DMS 273 (cell line): ENCODE results near the gene SIRT4.
"Not testable (repeated sequence)": the region's sequence is repeated elsewhere in the genome, so short reads cannot be mapped to it uniquely, and the experiment has no call there.

Experiments
- DNase-seq: peaks from one replicate; lab custom pipeline; 2025; ENCODE audit not compliant: unreplicated experiment; lab: John Stamatoyannopoulos, UW

The SIRT4 gene

DNA sequence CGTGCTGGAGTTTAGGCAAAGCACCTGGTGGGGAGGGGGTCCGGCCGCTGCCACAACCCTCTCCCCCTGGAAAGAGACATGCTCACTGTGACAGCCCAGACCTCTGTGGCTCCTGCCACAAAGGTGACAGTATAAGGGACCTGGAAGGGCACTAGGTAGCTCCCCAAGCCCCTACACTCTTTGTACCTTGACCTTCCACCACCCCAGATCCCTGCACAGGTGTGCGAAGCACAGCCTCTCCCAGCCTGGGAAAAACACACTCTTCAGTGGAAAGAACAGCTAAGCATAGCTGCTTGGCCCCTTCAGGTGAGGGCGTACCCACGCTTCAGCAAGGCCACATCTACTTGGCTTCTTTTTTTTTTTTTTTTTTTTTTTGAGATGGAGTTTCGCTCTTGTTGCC lies 30.4 kb downstream of the SIRT4 start:
- DNase-seq: no peak

DNA sequence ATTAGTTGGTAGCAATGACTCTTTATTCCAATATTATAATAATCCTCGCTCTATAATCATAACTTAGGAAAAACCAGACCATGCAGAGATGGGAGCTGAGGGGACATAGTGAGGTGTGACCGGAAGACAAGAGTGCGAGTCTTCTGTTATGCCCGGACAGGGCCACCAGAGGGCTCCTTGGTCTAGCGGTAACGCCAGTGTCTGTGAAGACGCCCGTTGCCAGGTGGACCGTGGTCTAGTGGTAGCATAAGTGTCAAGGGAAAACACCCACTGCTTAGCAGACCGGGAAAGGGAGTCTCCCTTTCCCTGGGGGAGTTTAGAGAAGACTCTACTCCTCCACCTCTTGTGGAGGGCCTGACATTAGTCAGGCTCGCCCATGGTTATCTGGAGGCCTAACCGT lies 33.3 kb downstream of the SIRT4 start:
- DNase-seq: peak; percentile 66

DNA sequence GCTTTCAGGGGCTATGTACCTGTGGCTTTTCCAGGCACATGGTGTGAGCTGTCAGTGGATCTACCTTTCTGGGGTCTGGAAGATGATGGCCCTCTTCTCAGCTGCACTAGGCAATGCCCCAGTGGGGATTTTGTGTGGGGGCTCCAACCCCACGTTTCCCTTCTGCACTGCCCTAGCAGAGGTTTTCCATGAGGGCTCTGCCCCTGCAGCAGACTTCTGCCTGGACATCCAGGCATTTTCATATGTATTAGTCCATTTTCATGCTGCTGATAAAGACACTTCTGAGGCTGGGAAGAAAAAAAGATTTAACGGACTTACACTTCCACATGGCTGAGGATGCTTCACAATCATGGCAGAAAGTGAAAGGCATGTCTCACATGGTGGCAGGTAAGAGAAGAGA lies 34.3 kb downstream of the SIRT4 start:
- DNase-seq: not testable (repeated sequence)

DNA sequence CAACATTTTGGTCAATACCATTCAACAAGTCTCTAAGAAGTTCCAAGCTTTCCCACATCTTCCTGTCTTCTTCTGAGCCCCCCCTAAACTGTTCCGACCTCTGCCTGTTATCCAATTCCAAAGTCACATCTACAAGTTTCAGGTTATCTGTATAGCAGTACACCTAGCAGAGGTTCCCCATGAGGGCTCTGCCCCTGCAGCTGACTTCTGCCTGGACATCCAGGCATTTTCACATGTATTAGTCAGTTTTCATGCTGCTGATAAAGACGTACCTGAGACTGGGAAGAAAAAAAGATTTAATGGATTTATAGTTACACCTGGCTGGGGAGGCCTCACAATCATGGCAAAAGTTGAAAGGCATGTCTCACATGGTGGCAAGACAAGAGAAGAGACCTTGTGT lies 35.6 kb downstream of the SIRT4 start:
- DNase-seq: peak; percentile 11

DNA sequence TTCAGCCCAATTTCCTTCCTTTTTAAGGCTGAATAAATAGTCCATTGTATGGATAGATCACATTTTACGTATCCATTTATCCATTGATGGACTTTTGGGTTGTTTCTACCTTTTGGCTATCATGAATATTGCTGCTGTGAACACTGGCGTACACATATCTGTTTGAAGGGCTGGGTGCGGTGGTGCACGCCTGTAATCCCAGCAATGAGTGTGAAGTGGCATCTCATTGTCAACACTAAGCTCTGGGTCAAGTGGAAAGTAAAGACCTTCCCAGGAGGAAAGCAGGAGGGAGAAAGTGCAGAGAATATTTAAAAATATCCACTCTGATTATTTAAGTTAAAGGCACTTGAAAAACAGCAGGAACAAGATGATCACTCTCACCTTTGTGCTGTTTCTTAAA lies 37.1 kb downstream of the SIRT4 start:
- no peak for DNase-seq

DNA sequence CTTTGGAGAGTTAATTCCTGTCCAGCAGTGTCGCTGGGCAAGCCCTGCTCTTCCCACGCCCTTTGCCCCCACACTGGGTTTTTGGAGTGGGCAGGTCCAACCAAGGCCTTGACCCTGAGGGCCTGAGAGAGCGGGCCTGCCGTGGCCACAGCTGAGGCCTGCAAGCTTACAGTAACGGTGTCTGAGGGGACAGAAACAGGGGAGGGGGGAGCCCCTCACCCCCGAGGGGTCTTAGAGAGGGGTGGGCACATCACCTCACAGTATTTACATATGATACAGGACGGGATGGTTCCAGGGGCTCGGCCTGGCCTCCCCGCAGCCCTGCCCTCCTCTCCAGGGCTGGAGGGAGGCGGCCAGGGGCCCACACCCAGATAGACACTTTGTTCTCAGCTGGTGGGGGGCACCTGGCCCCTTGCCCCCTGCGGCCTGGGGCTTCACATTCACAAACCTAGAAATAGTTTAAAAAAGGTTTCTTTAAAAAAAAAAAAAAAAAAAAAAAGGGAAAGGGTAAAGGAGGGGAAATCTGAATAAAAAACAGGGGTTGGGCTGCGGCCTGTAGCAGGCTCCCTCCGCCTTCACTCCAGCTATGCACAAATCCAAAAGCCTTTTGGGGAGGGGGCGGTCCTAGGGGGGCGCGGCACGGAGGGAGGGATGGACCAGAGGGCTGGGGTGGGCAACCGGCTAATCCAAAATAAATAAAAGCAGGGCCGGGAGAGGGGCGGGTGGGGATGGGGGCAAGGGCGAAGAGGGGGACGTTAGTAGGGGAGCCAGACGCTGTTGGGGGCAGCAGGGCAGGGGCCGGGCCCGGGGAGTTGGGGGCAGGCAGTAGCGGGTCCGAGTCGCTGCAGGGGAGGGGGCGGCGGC lies 40.3 kb downstream of the SIRT4 start:
- DNase-seq: no peak

DNA sequence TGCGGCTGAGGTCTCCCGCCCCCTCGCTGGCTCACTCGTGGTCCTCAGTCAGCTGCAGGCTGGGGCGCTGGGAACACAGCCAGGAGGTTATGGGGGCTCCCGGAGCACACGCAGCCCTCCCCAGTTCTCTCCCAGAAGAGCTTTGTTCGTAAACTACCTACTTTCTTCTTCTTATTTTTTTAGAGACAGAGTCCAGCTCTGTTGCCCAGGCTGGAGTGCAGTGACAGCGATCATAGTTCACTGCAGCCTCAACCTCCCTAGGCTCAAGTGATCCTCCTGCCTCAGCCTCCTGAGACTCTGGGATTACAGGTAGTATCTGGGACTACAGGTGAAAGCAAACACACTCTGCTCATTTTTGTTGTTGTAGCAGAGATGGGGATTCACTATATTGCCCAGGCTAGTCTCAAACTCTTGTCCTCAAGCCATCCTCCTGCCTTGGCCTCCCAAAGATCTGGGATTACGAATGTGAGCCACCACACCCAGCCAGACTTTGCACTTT lies 41.0 kb downstream of the SIRT4 start:
- no peak for DNase-seq

DNA sequence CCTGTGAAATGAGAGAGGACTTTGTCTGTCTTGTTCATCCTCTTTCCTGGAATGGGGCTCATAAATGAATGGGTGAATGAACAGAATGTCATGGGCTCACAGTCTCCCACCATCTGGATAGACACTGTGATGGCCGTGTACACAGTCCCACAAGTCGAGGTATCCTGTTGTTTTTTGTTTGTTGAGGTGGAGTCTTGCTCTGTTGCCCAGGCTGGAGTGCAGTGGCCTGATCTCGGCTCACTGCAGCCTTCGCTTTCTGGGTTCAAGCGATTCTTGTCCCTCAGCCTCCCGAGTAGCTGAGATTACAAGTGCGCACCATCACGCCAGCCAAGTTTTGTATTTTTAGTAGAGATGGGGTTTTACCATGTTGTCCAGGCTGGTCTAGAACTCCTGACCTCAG lies 41.6 kb downstream of the SIRT4 start:
- no peak for DNase-seq

DNA sequence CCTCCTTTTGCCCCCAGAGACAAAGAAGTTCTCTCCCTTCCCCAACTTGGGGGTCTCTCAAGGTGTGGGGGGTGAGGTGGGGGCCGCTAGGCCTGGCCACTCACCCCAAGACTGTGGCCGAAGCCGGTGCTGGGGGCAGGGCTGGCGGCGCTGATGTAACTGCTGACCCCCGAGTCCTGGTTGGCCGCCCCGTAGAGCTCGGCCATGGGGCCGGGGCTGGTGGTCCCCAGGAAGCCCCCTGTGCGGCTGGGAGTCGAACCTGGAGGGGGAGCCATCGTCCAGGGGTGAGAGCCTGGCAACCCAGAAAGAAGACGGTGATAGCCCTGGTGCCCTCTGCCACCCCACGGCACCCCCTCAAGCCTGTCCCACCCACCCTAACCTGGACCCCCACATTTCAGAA lies 43.9 kb downstream of the SIRT4 start:
- no peak for DNase-seq

DNA sequence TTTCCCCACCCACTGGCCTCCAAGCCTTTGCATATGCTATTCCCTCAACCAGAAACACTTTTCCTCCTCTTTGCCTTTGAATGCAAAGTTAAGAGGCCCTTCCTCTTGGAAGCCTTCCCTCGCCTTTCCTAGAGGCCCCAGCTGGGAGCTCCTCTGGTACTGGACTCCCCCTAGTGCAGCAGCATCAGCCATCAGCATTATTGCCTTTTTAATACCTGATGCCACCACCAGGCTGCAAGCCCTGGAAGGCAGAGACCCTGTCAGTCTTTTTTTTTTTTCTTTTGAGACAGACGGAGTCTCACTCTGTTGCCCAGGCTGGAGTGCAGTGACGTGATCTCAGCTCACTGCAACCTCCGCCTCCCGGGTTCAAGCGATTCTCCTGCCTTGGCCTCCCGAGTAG lies 44.6 kb downstream of the SIRT4 start:
- peak; percentile 43 for DNase-seq

DNA sequence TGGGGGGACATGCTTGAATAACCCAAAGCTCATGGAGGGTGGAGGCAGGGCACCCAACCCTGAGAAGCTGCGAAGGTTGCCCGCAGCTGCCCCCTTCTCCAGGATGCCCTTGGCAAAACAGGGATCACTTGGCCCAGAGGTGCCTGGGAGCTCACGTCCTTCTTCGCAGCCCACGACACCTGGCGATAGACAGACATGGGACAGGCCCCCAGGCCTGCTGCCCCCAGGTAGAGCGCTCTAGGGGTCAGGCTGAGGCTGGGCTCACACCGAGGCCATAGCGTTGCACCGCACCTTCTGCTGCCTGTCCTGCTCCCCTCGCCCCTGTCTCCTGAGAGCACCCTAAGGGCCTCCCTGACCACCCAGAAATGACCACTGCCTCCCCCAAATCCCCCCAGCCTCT lies 45.6 kb downstream of the SIRT4 start:
- no peak for DNase-seq

DNA sequence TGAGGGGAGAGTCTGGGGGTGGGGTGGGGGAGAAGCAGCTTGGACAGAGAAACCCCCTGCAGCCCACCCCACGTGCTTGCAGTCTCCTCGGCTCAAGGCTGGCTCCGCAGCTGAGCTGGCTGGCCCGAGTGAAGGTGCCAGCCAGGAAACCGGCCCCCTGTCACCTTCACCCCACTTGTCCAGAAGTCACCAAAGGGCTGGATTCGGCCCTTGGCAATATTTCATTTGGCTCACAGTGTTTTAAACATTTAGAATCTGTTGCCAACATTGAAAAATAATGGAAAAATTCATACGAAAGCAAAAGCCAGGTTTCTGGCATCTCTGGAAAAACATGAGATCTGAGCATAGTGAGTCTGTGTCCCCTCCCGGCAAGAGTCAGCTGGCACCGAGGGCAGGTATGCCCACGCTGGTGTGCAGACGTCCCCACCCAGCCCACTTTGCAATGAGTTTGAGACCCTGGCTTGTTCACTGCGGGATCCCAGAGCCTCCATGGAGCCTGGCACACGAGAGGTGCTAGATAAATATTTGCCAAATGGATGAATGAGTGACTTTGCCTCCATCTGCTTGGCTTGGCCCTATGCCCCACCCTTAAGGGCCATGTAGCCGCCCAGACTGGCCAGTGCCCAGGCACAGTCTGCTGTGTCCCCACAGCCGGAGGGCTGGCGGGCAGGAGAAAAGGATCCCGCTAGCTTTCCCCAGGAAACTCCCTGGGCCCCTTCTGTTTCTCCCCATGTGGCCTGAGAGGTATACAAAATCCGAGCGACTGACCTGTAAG lies 48.6 kb downstream of the SIRT4 start:
- peak; percentile 21 for DNase-seq

DNA sequence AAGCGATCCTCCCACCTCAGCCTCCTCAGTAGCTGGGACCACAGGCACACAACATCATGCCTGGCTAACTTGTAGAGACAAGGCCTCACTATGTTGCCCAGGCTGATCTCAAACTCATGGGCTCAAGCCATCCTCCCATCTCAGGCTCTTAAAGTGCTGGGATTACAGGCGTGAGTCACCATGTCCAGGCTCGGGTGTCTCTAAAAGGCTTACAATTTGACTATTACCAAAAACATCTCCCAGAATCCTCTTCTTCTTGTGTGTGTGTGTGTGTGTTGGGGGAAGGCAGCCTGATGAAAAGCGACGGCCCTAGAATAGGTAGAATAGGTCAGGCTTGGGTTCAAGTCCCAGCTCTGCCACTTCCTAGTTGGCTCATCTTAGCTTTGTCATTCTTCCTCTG lies 50.0 kb downstream of the SIRT4 start:
- no peak for DNase-seq

DNA sequence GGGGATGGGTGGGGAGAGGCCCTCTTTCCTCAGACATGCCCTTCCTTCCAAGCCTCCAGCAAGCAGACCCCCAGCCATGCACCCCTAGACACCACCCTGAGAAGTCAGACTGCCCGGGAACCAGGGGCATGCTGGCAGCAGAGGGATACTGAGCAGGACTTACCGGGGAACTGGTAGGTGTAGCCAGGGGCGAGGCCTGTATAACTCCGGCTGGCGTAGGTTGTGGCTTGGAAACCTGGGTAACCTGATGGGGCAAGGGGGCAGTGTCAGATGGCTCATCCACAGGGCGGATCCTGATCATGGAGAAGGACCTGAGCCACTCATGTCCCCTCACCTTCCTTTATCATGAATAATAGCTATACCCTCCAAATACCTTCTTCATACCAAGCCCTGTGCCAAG lies 51.0 kb downstream of the SIRT4 start:
- DNase-seq: no peak

DNA sequence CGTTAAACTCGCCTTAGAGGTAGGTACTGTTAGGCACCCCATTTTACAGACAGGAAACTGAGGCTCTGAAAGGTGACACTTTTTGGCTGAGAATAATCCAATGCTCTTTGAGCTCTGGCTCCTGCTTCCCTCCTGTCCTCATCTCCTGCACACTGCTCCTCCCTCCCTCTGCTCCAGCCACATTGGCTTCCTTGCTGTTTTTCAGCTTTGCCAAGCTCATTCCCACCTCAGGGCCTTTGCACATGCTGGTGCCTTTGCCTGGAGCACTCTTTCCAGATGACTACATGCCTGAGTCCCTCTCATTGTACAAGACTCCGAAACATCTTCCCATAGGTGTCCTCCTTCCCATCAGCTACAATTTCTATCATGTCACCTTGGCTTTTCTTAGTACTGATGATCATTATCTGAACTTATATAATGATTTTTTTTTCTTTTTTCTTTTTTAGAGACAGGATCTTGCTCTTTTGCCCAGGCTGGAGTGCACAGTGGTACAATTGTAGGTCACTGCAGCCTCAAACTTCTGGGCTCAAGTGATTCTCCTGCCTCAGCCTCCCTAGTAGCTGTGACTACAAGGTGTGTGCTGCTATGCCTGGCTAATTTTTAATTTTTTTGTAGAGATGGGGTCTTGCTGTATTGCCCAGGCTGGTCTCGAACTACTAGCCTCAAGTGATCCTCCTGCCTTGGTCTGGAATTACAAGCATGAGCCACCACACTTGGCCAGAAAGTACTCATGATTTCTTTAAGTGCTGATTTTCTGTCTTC lies 51.6 kb downstream of the SIRT4 start:
- DNase-seq: no peak

DNA sequence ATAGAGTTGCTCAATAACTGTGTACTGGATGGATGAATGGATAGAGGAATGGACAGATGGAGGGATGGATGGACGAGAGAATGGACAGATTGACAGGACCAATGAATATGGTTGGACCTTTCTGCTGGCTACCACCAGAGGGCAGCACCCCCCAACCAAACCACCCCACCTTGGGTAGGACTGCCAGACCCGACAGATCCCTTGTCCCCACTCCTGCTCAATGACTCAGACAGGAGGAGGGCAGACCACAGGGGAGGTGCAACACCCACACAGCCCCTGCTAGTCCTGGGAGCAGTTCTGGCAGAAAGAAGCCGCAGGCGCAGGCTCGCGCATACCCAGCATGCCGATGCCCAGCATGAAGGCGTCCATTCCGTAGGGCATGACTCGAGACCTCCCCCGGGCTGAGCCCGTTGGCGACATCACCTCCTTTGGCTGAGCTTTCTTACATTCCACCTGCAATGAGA lies 54.5 kb downstream of the SIRT4 start:
- peak; percentile 75 for DNase-seq

DNA sequence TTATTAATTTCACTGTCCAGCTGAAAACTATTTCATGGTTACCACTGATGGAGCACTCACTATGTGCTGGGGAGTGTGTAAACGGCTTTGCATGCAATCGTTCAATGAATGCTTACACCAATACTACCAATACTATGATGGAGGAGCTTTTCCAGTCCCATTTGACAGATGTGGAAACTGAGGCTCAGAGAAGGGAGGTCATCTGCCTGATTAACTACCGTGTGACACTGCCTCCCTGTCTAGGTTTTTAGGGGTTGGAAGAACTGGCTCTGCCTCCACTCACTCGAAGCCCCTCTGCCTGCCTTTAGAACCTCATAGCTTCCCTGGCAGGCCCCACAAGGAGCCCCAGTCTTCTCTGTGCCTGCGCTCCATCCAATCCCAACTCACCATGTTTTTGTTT lies 55.0 kb downstream of the SIRT4 start:
- DNase-seq: no peak

DNA sequence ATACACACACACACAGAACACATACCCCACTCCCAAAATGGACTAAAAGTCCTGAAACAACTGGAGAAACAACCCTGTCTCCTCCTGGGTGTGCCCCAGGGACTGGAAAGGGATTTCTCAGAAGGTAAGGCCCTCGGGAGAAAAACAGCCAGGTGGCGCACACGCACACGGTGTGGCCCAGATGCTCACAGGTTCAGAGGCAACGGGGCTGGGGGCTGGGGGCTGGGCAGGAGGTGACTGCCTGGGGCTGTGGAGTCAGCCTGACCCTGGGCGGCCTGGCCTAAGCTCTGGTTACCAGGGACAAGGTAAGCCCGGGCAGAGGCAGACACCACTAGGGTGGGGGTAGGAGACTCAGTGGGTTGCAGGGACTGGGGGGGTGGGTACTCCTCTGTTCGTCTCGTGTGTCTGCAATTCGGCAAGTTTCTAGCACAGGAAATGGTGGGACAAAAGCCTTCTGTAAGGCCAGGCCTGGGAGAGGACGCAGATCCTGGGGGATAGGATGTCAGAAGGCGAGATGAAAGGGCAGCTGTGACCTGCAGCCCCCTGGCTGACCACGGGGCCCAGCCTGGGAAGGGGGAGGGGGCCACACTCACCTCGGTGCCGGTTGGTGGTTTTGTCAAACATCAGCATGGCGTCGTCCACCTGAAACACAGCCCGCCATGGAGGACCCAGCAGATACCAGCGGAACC lies 56.4 kb downstream of the SIRT4 start:
- peak; percentile 32 for DNase-seq

DNA sequence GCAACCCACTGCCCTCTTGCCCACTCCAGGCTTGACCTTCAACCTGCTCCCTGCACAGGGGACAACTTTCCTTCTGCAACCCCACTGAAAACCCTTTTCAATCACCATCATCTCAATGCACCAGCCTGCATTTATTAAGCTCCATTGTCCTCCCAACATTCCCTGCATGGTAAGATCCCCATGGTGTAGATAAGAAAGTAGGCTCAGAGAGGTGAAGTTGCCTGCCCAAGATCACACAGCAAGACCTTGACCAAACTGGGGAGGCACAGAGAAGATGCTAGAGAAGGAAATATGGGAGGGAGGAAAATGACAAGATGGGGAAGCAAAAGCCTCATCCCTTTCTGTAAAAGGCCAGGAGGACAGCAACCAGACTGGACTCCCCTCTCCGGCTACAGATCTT lies 57.0 kb downstream of the SIRT4 start:
- no peak for DNase-seq

DNA sequence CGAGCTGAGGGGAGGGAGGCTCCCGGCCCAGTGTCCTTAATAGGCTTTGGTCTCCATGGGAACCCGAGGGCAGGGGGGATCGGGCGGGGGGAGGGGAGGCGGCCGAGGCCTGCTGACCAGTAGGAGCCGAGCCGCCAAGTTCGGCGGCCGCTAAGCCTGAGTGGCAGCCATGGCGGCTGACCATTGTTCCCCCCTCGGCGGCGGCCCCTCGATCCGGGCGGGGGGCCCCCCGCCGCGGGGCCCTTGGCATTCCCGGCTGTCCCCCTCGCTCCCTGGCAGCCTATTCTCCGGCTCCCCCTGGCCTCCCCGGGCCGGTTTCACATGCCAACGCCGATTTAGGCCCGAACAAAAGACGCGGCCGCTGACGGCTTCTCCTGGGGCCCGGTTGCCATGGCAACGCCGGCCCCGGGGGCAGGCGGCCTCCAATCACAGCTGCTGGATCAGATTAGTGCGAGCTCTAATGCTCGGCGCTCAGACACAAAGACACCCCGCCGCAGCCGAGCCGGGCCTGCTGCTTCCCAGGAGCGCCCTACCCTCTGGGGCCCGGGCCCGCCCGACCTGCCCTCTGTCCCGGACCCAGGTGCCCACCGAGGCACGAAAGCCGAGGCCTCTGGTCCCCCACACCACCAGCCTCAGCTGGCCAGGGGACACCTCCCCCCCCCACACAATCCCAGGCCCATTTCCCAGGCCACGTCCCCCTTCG lies 59.5 kb downstream of the SIRT4 start:
- peak; percentile 39 for DNase-seq
